HepG2 (cell line): Measurements from ENCODE around the gene TSR1. TPM values are rescaled to one million over a fixed set of nuclear protein-coding genes. Genes with fewer than 3 reads are reported as not detected.

Experiments
- ATAC-seq: fragments of 200-7000 bp; cut with Tn5 transposase; 3 replicates; pipeline ENCODE4 v1.9.1; 2020; ENCODE audit warnings: mild to moderate bottlenecking, moderate library complexity
- BruUV-seq: library from RNA; stranded (reverse); fragments of 400-500 nt; replicated peaks from 2 replicates; lab custom pipeline; 2021; lab: Mats Ljungman, UMichigan
- CTCF ChIA-PET: fragments of 300-600 bp; formaldehyde crosslinking; extraction: SDS; loops from one replicate; lab custom pipeline; 2021; ENCODE audit warnings: low total read pairs, inconsistent platforms, low intra/inter-chr PET ratio; lab: Yijun Ruan, JAX
- POLR2A ChIA-PET: fragments of 350-600 bp; sonication (Branson Sonifier 250); formaldehyde crosslinking; loops from one replicate; lab custom pipeline; 2020; ENCODE audit warnings: antibody characterized with exemption, inconsistent platforms; lab: Yijun Ruan, JAX
- DNase-seq: peaks from one replicate; pipeline ENCODE4 v3.0.0-alpha.2; 2015; ENCODE audit warnings: low spot score
- FAIRE-seq: peaks from 3 replicates; lab custom pipeline; 2011; peaks lifted over from hg19 to GRCh38; lab: Jason Lieb, UNC
- H2AFZ ChIP-seq: one replicate; pipeline ENCODE4 v1.6.1; 2011; ENCODE audit warnings: low read length, inconsistent platforms
- H3K27ac ChIP-seq: fragments of 300-600 bp; 3 replicates; pipeline ENCODE4 v1.8.0; 2011; ENCODE audit warnings: mixed run types, mild to moderate bottlenecking, mixed read lengths, low read length, inconsistent platforms; ENCODE audit not compliant: insufficient read depth; ENCODE audit errors: extremely low read length
- H3K27me3 ChIP-seq, 2 experiments: fragments of 200-600 bp in 1 of 2; 2 replicates in 1 of 2; 3 replicates in 1 of 2; pipeline versions ENCODE4 v1.6.0 to v1.8.0; 2011; ENCODE audit warnings: low read length in 2 of 2, mild to moderate bottlenecking in 2 of 2, moderate library complexity in 2 of 2, inconsistent platforms in 1 of 2; ENCODE audit not compliant: insufficient read depth in 2 of 2, control insufficient read depth in 1 of 2
- H3K36me3 ChIP-seq, 2 experiments: fragments of 200-600 bp in 1 of 2; replicated peaks in 1 of 2; 2 replicates in 1 of 2; 3 replicates in 1 of 2; pipeline versions ENCODE4 v1.5.1 to v1.8.0; 2011; ENCODE audit warnings: low read length in 2 of 2, inconsistent platforms in 1 of 2; ENCODE audit not compliant: insufficient read depth in 2 of 2, control insufficient read depth in 1 of 2
- H3K4me1 ChIP-seq: 2 replicates; pipeline ENCODE4 v1.5.1; 2012; ENCODE audit warnings: low read length, inconsistent platforms; ENCODE audit not compliant: insufficient read depth
- H3K4me2 ChIP-seq: 2 replicates; pipeline ENCODE4 v1.6.0; 2011; ENCODE audit warnings: low read depth, low read length, inconsistent platforms
- H3K4me3 ChIP-seq, 3 experiments: fragments of 200-600 bp in 1 of 3; sonication (generic), shearing (Covaris generic) in 1 of 3; replicated peaks in 1 of 3; 2 replicates each; pipeline ENCODE4 v1.5.1; 2011 to 2016; ENCODE audit warnings: low read length in 3 of 3, inconsistent platforms in 2 of 3, low read depth in 2 of 3, mild to moderate bottlenecking in 2 of 3, control low read depth in 1 of 3, mixed read lengths in 1 of 3; ENCODE audit not compliant: insufficient read depth in 1 of 3
- H3K79me2 ChIP-seq: one replicate; pipeline ENCODE4 v1.6.1; 2011; ENCODE audit warnings: low read length, inconsistent platforms; ENCODE audit not compliant: insufficient read depth
- H3K9ac ChIP-seq: 2 replicates; pipeline ENCODE4 v1.6.0; 2011; ENCODE audit warnings: mild to moderate bottlenecking, low read depth, low read length, inconsistent platforms; ENCODE audit not compliant: insufficient read depth
- H3K9me3 ChIP-seq: 2 replicates; pipeline ENCODE4 v1.5.1; 2012; ENCODE audit warnings: mild to moderate bottlenecking, low read length
- H4K20me1 ChIP-seq: 2 replicates; pipeline ENCODE4 v1.6.0; 2011; ENCODE audit warnings: inconsistent platforms, mild to moderate bottlenecking, low read length, moderate library complexity; ENCODE audit not compliant: insufficient read depth
- AHR ChIP-seq: IDR thresholded peaks from 2 replicates; pipeline ENCODE4 v1.6.1; 2018; ENCODE audit warnings: missing genetic modification reagents, missing compliant biosample characterization
- CHCHD3 ChIP-seq: sonication (generic); formaldehyde crosslinking; IDR thresholded peaks from 2 replicates; pipeline ENCODE4 v1.8.0; 2022; ENCODE audit warnings: mild to moderate bottlenecking, missing genetic modification reagents, moderate library complexity
- HNRNPUL1 ChIP-seq: fragments of 200-400 bp; formaldehyde crosslinking; IDR thresholded peaks from 2 replicates; pipeline ENCODE4 v1.6.1; 2017; ENCODE audit warnings: low read depth, mild to moderate bottlenecking, low read length, moderate library complexity
- KDM4B ChIP-seq: sonication (generic); formaldehyde crosslinking; IDR thresholded peaks from 2 replicates; pipeline ENCODE4 v1.4.0; 2020; ENCODE audit warnings: missing genetic modification reagents
- PAX8 ChIP-seq: sonication (generic); formaldehyde crosslinking; IDR thresholded peaks from 2 replicates; pipeline ENCODE4 v1.8.0; 2022; ENCODE audit warnings: mild to moderate bottlenecking, missing genetic modification reagents, borderline replicate concordance
- TBP ChIP-seq: sonication (generic); formaldehyde crosslinking; IDR thresholded peaks from 2 replicates; pipeline ENCODE4 v1.5.0; 2020; ENCODE audit warnings: missing genetic modification reagents
- THAP11 ChIP-seq: IDR thresholded peaks from 2 replicates; pipeline ENCODE4 v1.6.1; 2016; ENCODE audit warnings: missing biosample characterization, missing genetic modification reagents
- ZBTB14 ChIP-seq: sonication (generic); formaldehyde crosslinking; IDR thresholded peaks from 2 replicates; pipeline ENCODE4 v1.4.0; 2020; ENCODE audit warnings: missing genetic modification reagents
- ZFP36 ChIP-seq: fragments of 150-350 bp; IDR thresholded peaks from 2 replicates; pipeline ENCODE4 v1.6.1; 2018; ENCODE audit warnings: borderline replicate concordance, low read length, low read depth; ENCODE audit not compliant: partially characterized antibody
- ZNF235 ChIP-seq: sonication (generic); formaldehyde crosslinking; IDR thresholded peaks from 2 replicates; pipeline ENCODE4 v1.8.1; 2023; ENCODE audit warnings: mild to moderate bottlenecking, missing genetic modification reagents, borderline replicate concordance
- ZNF501 ChIP-seq: sonication (generic); formaldehyde crosslinking; IDR thresholded peaks from 2 replicates; pipeline ENCODE4 v1.5.1; 2020; ENCODE audit warnings: mild to moderate bottlenecking, moderate library complexity, missing genetic modification reagents
- ZNF629 ChIP-seq: sonication (generic); formaldehyde crosslinking; conservative IDR thresholded peaks from 2 replicates; pipeline ENCODE4 v1.5.0; 2020; ENCODE audit warnings: missing genetic modification reagents
- ZNF720 ChIP-seq: sonication (generic); formaldehyde crosslinking; IDR thresholded peaks from 2 replicates; pipeline ENCODE4 v1.4.0; 2020; ENCODE audit warnings: missing genetic modification reagents
- ZNF773 ChIP-seq: sonication (generic); formaldehyde crosslinking; IDR thresholded peaks from 2 replicates; pipeline ENCODE4 v1.4.0; 2020; ENCODE audit warnings: missing genetic modification reagents, borderline replicate concordance
- WGBS: methylation state at CpG from one replicate; pipeline ENCODE4 v1.1.6; 2017; ENCODE audit warnings: low lambda C conversion rate; 5-methylcytosine and 5-hydroxymethylcytosine counted together
- in situ Hi-C: cut with HindIII; loops from 2 replicates; pipeline ENCODE4 v1.10.0; 2017; ENCODE audit warnings: low pct_unique_long_range_greater_than_20kb; ENCODE audit not compliant: extremely low pct_ligation_motif_present
- intact Hi-C: fragments of 100-400 bp; cut with micrococcal nuclease; formaldehyde crosslinking; loops from one replicate; pipeline ENCODE4 v1.10.0; 2022; ENCODE audit not compliant: unreplicated experiment
- polyA plus RNA-seq, 8 experiments: library from polyadenylated mRNA; depleted of rRNA in 3 of 8; stranded (reverse) in 7 of 8; unstranded in 1 of 8; fragments of >200 nt; fragmentation: Illumina TruSeq in 4 of 8; extraction: Trizol in 4 of 8; gene quantifications; 2 replicates each; pipeline versions ENCODE4 v1.2.1 to v1.2.3, GENCODE V29; 2011 to 2016; ENCODE audit warnings: low read depth in 4 of 8, missing spikeins in 1 of 8, mixed read lengths in 1 of 8; ENCODE audit not compliant: insufficient read depth in 1 of 8
- total RNA-seq, 5 experiments: library from RNA; depleted of rRNA; stranded (reverse); fragments of >200 nt; fragmentation: Illumina TruSeq; extraction: Trizol; gene quantifications; 2 replicates each; pipeline ENCODE4 v1.2.3, GENCODE V29; 2016; ENCODE audit warnings: low read depth in 1 of 5

The TSR1 gene
- total and polyA plus RNA-seq, 2 of the 13 experiments (the other 11 are each of a cell fraction or from before 2014, with no cell fraction given): 7.1 to 65.8 TPM

- no TSS peak for BruUV-seq
- Histone ChIP-seq H3K4me2 (no peak overlapping the region), H3K79me2 (no peaks in the 10 kb centered on the region), H3K27ac (no peak overlapping the region), H4K20me1 (no peaks in the 10 kb centered on the region), H2AFZ (no peak overlapping the region), H3K4me1 (no peaks in the 10 kb centered on the region), H3K9ac (no peak overlapping the region), H3K27me3 (no peaks in the 10 kb centered on the region), H3K36me3 (peaks cover 9 to 14% of the 10 kb centered on the region in 2 experiments; a peak in 3 of 5 replicates), H3K9me3 (no peaks in the 10 kb centered on the region), H3K4me3 (no peak overlapping the region)
- CTCF ChIA-PET: no interaction called here
- intact Hi-C loops: no loop called here
- FAIRE-seq (no peak), ATAC-seq (no peak), DNase-seq (no peak)
- POLR2A ChIA-PET: no interaction called here
- in situ Hi-C loops: loop anchor here (5.0 kb wide), 1 partner anchor 36 kb away; no protein-coding TSS in a partner anchor
- 98% methylated on average over 7 of the region's 14 CpGs for WGBS
- TF ChIP-seq TBP (CRISPR knock-in tag) (no peak), PAX8 (CRISPR knock-in tag) (no peak), KDM4B (no peak), ZNF629 (CRISPR knock-in tag) (no peak), AHR (CRISPR knock-in tag) (no peak), ZFP36 (no peak), THAP11 (CRISPR knock-in tag) (no peak), CHCHD3 (no peak), ZNF720 (CRISPR knock-in tag) (no peak), ZNF773 (CRISPR knock-in tag) (no peak), HNRNPUL1 (no peak), ZNF235 (CRISPR knock-in tag) (no peak), ZBTB14 (CRISPR knock-in tag) (no peak), ZNF501 (CRISPR knock-in tag) (no peak)
These were observed 39.9 kb upstream of the TSR1 start for GRCh38 chr17:2376107-2376506.
